Loucy (cell line): ENCODE measurements around the gene SMYD4.

Experiments
- H2AFZ ChIP-seq: fragments of 200-600 bp; sonication (generic); 2 replicates; pipeline ENCODE4 v1.6.0; 2016; ENCODE audit warnings: antibody characterized with exemption, mild to moderate bottlenecking, low read length, moderate library complexity
- H3F3A ChIP-seq: fragments of 200-600 bp; 2 replicates; pipeline ENCODE4 v1.6.0; 2016; ENCODE audit warnings: antibody characterized with exemption, low read depth, mild to moderate bottlenecking
- H3K27me3 ChIP-seq: fragments of 200-600 bp; sonication (generic); 2 replicates; pipeline ENCODE4 v1.6.1; 2014; ENCODE audit warnings: low read length, mild to moderate bottlenecking; ENCODE audit not compliant: insufficient read depth, poor library complexity, severe bottlenecking
- H3K36me3 ChIP-seq: fragments of 200-600 bp; sonication (generic); 2 replicates; pipeline ENCODE4 v1.6.1; 2016; ENCODE audit warnings: low read length; ENCODE audit not compliant: insufficient read depth
- H3K4me1 ChIP-seq: fragments of 200-600 bp; sonication (generic); 2 replicates; pipeline ENCODE4 v1.5.1; 2014; ENCODE audit warnings: low read length, mild to moderate bottlenecking; ENCODE audit not compliant: insufficient read depth, poor library complexity, severe bottlenecking
- H3K4me2 ChIP-seq: fragments of 200-600 bp; sonication (generic); 2 replicates; pipeline ENCODE4 v1.6.0; 2014; ENCODE audit warnings: antibody characterized with exemption, low read length, low read depth, mild to moderate bottlenecking; ENCODE audit not compliant: poor library complexity, severe bottlenecking
- H3K4me3 ChIP-seq: fragments of 200-600 bp; sonication (generic); 2 replicates; pipeline ENCODE4 v1.5.1; 2014; ENCODE audit warnings: low read length, mild to moderate bottlenecking, mixed read lengths; ENCODE audit not compliant: poor library complexity, severe bottlenecking
- H3K79me2 ChIP-seq: fragments of 200-600 bp; sonication (generic); 2 replicates; pipeline ENCODE4 v1.6.1; 2014; ENCODE audit warnings: low read length; ENCODE audit not compliant: insufficient read depth
- H3K9ac ChIP-seq: fragments of 200-600 bp; sonication (generic); 2 replicates; pipeline ENCODE4 v1.6.0; 2014; ENCODE audit warnings: mild to moderate bottlenecking, low read depth, low read length, moderate library complexity; ENCODE audit not compliant: poor library complexity, severe bottlenecking
- H3K9me2 ChIP-seq: fragments of 200-600 bp; sonication (generic); replicated peaks from 2 replicates; pipeline ENCODE4 v1.6.1; 2016; ENCODE audit warnings: low read depth, low read length, mixed read lengths
- H3K9me3 ChIP-seq: fragments of 200-600 bp; sonication (generic); 2 replicates; pipeline ENCODE4 v1.6.1; 2014; ENCODE audit warnings: mild to moderate bottlenecking, antibody characterized with exemption, low read length, low read depth; ENCODE audit not compliant: insufficient read depth
- H4K20me1 ChIP-seq: fragments of 200-600 bp; sonication (generic); 2 replicates; pipeline ENCODE4 v1.6.0; 2014; ENCODE audit warnings: antibody characterized with exemption, low read length, mild to moderate bottlenecking; ENCODE audit not compliant: insufficient read depth, poor library complexity, severe bottlenecking
- EZH2phosphoT487 ChIP-seq: fragments of 200-600 bp; IDR thresholded peaks from 2 replicates; pipeline ENCODE4 v1.6.1; 2018; ENCODE audit warnings: antibody characterized with exemption, mild to moderate bottlenecking, moderate library complexity, borderline replicate concordance
- TF ChIP-seq, protein P1 (sequence below): fragments of 200-600 bp; sonication (generic); conservative IDR thresholded peaks from 2 replicates; pipeline ENCODE4 v1.5.1; 2014; ENCODE audit warnings: mild to moderate bottlenecking, antibody characterized with exemption, low read length

SMYD4 gene

DNA sequence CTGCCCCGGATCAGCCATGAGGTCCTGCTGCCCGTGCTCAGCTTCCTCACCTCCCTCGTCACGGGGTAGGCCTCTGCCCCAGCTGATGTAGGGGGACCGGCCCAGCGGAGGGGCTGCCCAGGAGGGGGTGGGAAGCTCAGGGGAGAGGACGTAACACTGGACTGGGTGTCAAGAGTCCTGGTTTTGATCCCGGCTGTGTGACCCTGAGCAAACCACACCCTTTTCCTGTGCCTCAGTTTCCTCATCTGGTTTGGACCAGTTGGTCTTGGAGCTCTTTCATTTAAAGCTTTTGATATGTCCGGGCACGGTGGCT is 98.6 kb downstream of the SMYD4 start:
- no peaks in the 10 kb centered on the region for H3K4me1 ChIP-seq
- H3K4me2 ChIP-seq = no peak overlapping the region
- H3K9ac ChIP-seq = no peak overlapping the region
- no peaks in the 10 kb centered on the region for H3K36me3 ChIP-seq
- no peaks in the 10 kb centered on the region for H3K9me2 ChIP-seq
- H3K4me3 ChIP-seq = no peak overlapping the region
- no peak overlapping the region for H2AFZ ChIP-seq
- no peaks in the 10 kb centered on the region for H3F3A ChIP-seq
- no peaks in the 10 kb centered on the region for H3K27me3 ChIP-seq
- no peak for TF ChIP-seq EZH2phosphoT487
- TF ChIP-seq, protein P1, sequence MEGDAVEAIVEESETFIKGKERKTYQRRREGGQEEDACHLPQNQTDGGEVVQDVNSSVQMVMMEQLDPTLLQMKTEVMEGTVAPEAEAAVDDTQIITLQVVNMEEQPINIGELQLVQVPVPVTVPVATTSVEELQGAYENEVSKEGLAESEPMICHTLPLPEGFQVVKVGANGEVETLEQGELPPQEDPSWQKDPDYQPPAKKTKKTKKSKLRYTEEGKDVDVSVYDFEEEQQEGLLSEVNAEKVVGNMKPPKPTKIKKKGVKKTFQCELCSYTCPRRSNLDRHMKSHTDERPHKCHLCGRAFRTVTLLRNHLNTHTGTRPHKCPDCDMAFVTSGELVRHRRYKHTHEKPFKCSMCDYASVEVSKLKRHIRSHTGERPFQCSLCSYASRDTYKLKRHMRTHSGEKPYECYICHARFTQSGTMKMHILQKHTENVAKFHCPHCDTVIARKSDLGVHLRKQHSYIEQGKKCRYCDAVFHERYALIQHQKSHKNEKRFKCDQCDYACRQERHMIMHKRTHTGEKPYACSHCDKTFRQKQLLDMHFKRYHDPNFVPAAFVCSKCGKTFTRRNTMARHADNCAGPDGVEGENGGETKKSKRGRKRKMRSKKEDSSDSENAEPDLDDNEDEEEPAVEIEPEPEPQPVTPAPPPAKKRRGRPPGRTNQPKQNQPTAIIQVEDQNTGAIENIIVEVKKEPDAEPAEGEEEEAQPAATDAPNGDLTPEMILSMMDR = no peak
- H3K79me2 ChIP-seq = no peaks in the 10 kb centered on the region
- no peaks in the 10 kb centered on the region for H4K20me1 ChIP-seq
- no peaks in the 10 kb centered on the region for H3K9me3 ChIP-seq

DNA sequence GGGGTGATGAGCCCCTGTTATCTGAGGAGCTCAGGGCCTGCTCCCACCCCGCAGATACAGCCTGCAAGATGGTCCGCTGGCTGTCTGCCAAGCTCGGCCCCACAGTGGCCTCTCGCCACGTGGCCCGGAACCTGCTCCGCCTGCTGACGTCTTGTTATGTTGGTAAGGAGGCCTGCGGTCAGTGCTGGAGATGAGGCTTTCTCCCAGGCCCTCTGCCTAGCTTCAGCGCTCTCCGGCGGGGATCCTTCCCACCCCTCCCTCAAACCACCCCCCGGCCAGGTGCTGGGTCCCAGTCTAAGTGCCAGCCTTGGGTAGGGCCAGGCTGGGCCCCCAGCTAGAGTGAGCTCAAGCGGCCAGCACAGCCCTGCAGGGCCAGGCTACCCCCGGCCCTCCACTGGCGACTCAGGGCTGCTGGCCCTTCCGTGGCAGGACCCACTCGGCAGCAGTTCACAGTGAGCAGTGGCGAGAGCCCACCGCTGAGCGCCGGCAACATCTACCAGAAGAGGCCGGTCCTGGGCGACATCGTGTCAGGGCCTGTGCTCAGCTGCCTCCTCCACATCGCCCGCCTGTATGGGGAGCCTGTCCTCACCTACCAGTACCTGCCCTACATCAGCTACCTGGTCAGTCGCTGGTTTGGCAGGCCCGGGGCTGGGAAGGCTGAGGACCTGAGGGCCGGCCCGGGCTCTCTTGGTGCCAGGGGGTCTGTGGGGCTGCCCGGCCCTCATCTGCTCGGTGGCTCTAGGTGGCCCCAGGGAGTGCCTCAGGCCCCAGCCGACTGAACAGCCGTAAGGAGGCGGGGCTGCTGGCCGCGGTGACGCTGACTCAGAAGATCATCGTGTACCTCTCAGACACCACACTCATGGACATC is 99.1 kb downstream of the SMYD4 start:
- Histone ChIP-seq H3K36me3 (no peaks in the 10 kb centered on the region), H2AFZ (no peak overlapping the region), H3K9me2 (no peaks in the 10 kb centered on the region), H4K20me1 (no peaks in the 10 kb centered on the region), H3K9me3 (no peaks in the 10 kb centered on the region), H3K4me2 (no peak overlapping the region), H3K4me1 (peaks cover 3% of the 10 kb centered on the region), H3K79me2 (peaks cover 1% of the 10 kb centered on the region; the same call in 1 of the 2 replicates), H3K9ac (no peak overlapping the region), H3F3A (no peaks in the 10 kb centered on the region), H3K4me3 (no peak overlapping the region), H3K27me3 (no peaks in the 10 kb centered on the region)
- TF ChIP-seq, protein P1 = no peak
- TF ChIP-seq EZH2phosphoT487 = no peak

DNA sequence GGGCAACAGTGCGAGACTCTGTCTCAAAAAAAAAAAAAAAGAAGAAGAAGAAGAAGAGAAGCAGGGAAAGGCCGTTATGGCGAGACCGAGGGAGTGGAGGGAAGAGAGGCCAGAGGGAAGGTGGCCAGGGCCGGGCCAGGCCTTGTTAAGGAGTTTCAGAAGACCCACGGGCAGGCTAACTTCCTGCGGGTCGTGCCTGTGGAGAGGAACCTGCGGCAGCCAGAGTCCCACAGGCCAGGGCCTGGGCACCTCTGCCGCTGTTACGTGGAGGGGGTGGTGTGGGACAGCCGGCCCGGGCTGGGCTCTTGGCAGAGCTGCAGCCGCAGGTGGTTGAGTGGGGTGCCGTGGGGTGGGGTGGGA is 99.8 kb downstream of the SMYD4 start:
- H3K4me3 ChIP-seq = no peak overlapping the region
- no peaks in the 10 kb centered on the region for H3K27me3 ChIP-seq
- peaks cover 7% of the 10 kb centered on the region; the same call in 1 of the 2 replicates for H3K79me2 ChIP-seq
- H4K20me1 ChIP-seq = no peaks in the 10 kb centered on the region
- H3K36me3 ChIP-seq = no peaks in the 10 kb centered on the region
- no peaks in the 10 kb centered on the region for H3K9me2 ChIP-seq
- peaks cover 9% of the 10 kb centered on the region for H3K4me1 ChIP-seq
- no peak overlapping the region for H2AFZ ChIP-seq
- no peak overlapping the region for H3K9ac ChIP-seq
- H3F3A ChIP-seq = no peaks in the 10 kb centered on the region
- no peaks in the 10 kb centered on the region for H3K9me3 ChIP-seq
- H3K4me2 ChIP-seq = no peak overlapping the region
- TF ChIP-seq, protein P1 = no peak
